Adrenal gland (tissue), 12 donors: ENCODE measurements around the gene TNS4. TPM values are rescaled to one million over a fixed set of nuclear protein-coding genes. Genes with fewer than 3 reads are reported as not detected.

ENCODE experiments used
- DNase-seq, 7 donors: peaks; one replicate each; pipeline ENCODE4 v3.0.0-alpha.2; 2019 to 2020
- H3K27ac ChIP-seq, 5 donors: fragments of 200-600 bp; sonication (generic) in 4 of 5; 1 replicate in 3 of 5; 2 replicates in 2 of 5; pipeline versions ENCODE4 v1.5.1 to v1.8.0; 2016 to 2020; ENCODE audit warnings: mild to moderate bottlenecking in 1 of 5
- H3K27me3 ChIP-seq: fragments of 200-600 bp; 2 replicates; pipeline ENCODE4 v1.8.0; 2021
- H3K36me3 ChIP-seq, 2 donors: fragments of 200-600 bp; replicated peaks in 1 of 2; 1 replicate in 1 of 2; 2 replicates in 1 of 2; pipeline versions ENCODE4 v1.5.1 to v1.8.0; 2018 to 2022
- H3K4me1 ChIP-seq, 2 donors: fragments of 200-600 bp; replicated peaks in 1 of 2; 1 replicate in 1 of 2; 2 replicates in 1 of 2; pipeline versions ENCODE4 v1.5.1 to v1.8.0; 2018 to 2021
- H3K4me3 ChIP-seq, 4 donors: fragments of 200-600 bp; sonication (generic) in 3 of 4; one replicate each; pipeline ENCODE4 v1.5.1; 2016 to 2018
- H3K9me3 ChIP-seq, 3 donors: fragments of 200-600 bp; sonication (generic) in 1 of 3; replicated peaks in 1 of 3; 1 replicate in 2 of 3; 2 replicates in 1 of 3; pipeline versions ENCODE4 v1.5.1 to v1.8.0; 2016 to 2021
- CTCF ChIP-seq, 6 experiments: fragments of 450-650 bp in 4 of 6; fragments of 200-600 bp in 2 of 6; sonication (generic) in 1 of 6; IDR thresholded peaks; 1 replicate in 5 of 6; 2 replicates in 1 of 6; pipeline versions ENCODE4 v1.5.1 to v1.8.0; 2016 to 2021; ENCODE audit warnings: antibody characterized with exemption in 6 of 6, mild to moderate bottlenecking in 2 of 6, moderate library complexity in 1 of 6
- POLR2A ChIP-seq, 2 donors: fragments of 450-650 bp; IDR thresholded peaks; one replicate each; pipeline ENCODE4 v1.6.1; 2017; ENCODE audit warnings: antibody characterized with exemption in 2 of 2, mild to moderate bottlenecking in 2 of 2, moderate library complexity in 1 of 2
- WGBS, 4 donors: extraction: QIAGEN DNeasy Blood & Tissue Kit in 2 of 4; methylation state at CpG; one replicate each; pipeline versions ENCODE4 v1.1.5 to v1.1.7; 2013 to 2017; 5-methylcytosine and 5-hydroxymethylcytosine counted together
- intact Hi-C, 2 donors: fragments of 100-400 bp; cut with DNase I; formaldehyde crosslinking; loops; one replicate each; pipeline versions ENCODE4 v1.14.1 to v1.15.0; 2022 to 2023
- polyA plus RNA-seq, 3 donors: library from polyadenylated mRNA; stranded (reverse); fragments of 200-250 nt in 2 of 3; fragments of 350-450 nt in 1 of 3; fragmentation: Illumina TruSeq in 1 of 3; extraction: RNeasy Lipid Tissue Mini Kit (QIAGEN cat#74804) in 1 of 3; gene quantifications; one replicate each; pipeline ENCODE4 v1.2.3, GENCODE V29; 2013 to 2014
- total RNA-seq, 9 donors: library from RNA; depleted of rRNA in 4 of 9; stranded (reverse); fragments of >200 nt in 4 of 9; fragments of 120-200 nt in 1 of 9; fragmentation: NEBNext Ultra II Directional in 1 of 9; extraction: Animal tissue kit (Norgen Biotek cat#: 25700) in 1 of 9; gene quantifications; one replicate each; pipeline versions ENCODE4 v1.1.0 to v1.2.4, GENCODE V29; 2013 to 2023
- donor health status: healthy with polysubstance abuse.
- donor health status: Bipolar disorder and iron deficiency.
- donor health status: DM: yes; HTN: yes; CAD: no.
- donor health status: DM: no; HTN: no; CAD: no.
- donor health status: DM: no; HTN: no; CAD: no.
- donor health status: DM: yes; HTN: yes; CAD: no.

The TNS4 gene
- total and polyA plus RNA-seq, 12 donors, result 0.07 to 0.32 (median 0.11) TPM; not detected in 7

- DNase-seq, result no peak
- H3K27ac ChIP-seq, result no peak overlapping the region
- TF ChIP-seq POLR2A (IDR thresholded peaks at IDR 0.05) (no peak), CTCF (IDR thresholded peaks at IDR 0.05) (no peak)
- WGBS, 4 donors, result 75 to 86% (median 80%) methylated on average over 2 of the region's 2 CpGs
- no peaks in the 10 kb centered on the region for H3K36me3 ChIP-seq
- intact Hi-C loops, result no loop called here
- H3K9me3 ChIP-seq, result no peaks in the 10 kb centered on the region
- no peaks in the 10 kb centered on the region for H3K27me3 ChIP-seq
- peaks cover 12 to 14% of the 10 kb centered on the region in 2 donors for H3K4me1 ChIP-seq
- H3K4me3 ChIP-seq, result no peak overlapping the region
Observed at GRCh38 chr17:40497695-40498094, 3.7 kb downstream of the TNS4 start.

GRCh38 chr17:40496634-40497420 is 4.6 kb downstream of the TNS4 start:
- intact Hi-C loops, result no loop called here
- 71 to 81% (median 77%) methylated on average over 8 to 9 of the region's 9 CpGs for WGBS, 4 donors
- H3K4me1 ChIP-seq, result peaks cover 12 to 14% of the 10 kb centered on the region in 2 donors
- DNase-seq, result no peak
- H3K36me3 ChIP-seq, result no peaks in the 10 kb centered on the region
- no peaks in the 10 kb centered on the region for H3K27me3 ChIP-seq
- TF ChIP-seq CTCF (IDR thresholded peaks at IDR 0.05) (no peak), POLR2A (IDR thresholded peaks at IDR 0.05) (no peak)
- no peak overlapping the region for H3K4me3 ChIP-seq
- no peak overlapping the region for H3K27ac ChIP-seq
- no peaks in the 10 kb centered on the region for H3K9me3 ChIP-seq

GRCh38 chr17:40496170-40496569 is 5.3 kb downstream of the TNS4 start:
- Histone ChIP-seq H3K4me3 (no peak overlapping the region), H3K36me3 (no peaks in the 10 kb centered on the region), H3K4me1 (peaks cover 12 to 14% of the 10 kb centered on the region in 2 donors), H3K27ac (no peak overlapping the region), H3K27me3 (no peaks in the 10 kb centered on the region), H3K9me3 (no peaks in the 10 kb centered on the region)
- intact Hi-C loops, result no loop called here
- WGBS, 4 donors, result 86 to 100% (median 88%) methylated on average over 1 to 6 of the region's 6 CpGs
- TF ChIP-seq POLR2A (IDR thresholded peaks at IDR 0.05) (no peak), CTCF (IDR thresholded peaks at IDR 0.05) (no peak)
- DNase-seq, result no peak

- no peaks in the 10 kb centered on the region for H3K27me3 ChIP-seq
- H3K27ac ChIP-seq, result no peak overlapping the region
- peaks cover 11% of the 10 kb centered on the region in 2 donors for H3K4me1 ChIP-seq
- no peak for DNase-seq
- WGBS, 4 donors, result 76 to 86% (median 78%) methylated on average over 5 of the region's 5 CpGs
- no peak overlapping the region for H3K4me3 ChIP-seq
- intact Hi-C loops, result no loop called here
- TF ChIP-seq CTCF (IDR thresholded peaks at IDR 0.05) (no peak), POLR2A (IDR thresholded peaks at IDR 0.05) (no peak)
- no peaks in the 10 kb centered on the region for H3K36me3 ChIP-seq
- H3K9me3 ChIP-seq, result no peaks in the 10 kb centered on the region
Observed at GRCh38 chr17:40495140-40495539, 6.3 kb downstream of the TNS4 start.
